Thyroid gland (tissue), 4 donors: ENCODE data around the gene LGALSL.

Experiments
- CTCF ChIP-seq, 6 experiments: fragments of 200-600 bp in 3 of 6; fragments of 450-650 bp in 3 of 6; sonication (generic) in 3 of 6; IDR thresholded peaks; one replicate each; pipeline ENCODE4 v1.5.1; 2016 to 2019; ENCODE audit warnings: antibody characterized with exemption in 6 of 6, mild to moderate bottlenecking in 2 of 6, inconsistent platforms in 1 of 6, moderate library complexity in 1 of 6
- POLR2A ChIP-seq, 2 donors: fragments of 450-650 bp; IDR thresholded peaks; one replicate each; pipeline ENCODE4 v1.6.1; 2017; ENCODE audit warnings: antibody characterized with exemption in 2 of 2, mild to moderate bottlenecking in 2 of 2, moderate library complexity in 1 of 2

GRCh38 chr2:64502860-64503259 is 48.9 kb downstream of the LGALSL start:
- no peak for TF ChIP-seq CTCF (IDR thresholded peaks at IDR 0.05)
- TF ChIP-seq POLR2A (IDR thresholded peaks at IDR 0.05) = no peak
